Rectal smooth muscle tissue (tissue), 1 donor: ENCODE results near the gene GAS7.

Experiments
- H3K27ac ChIP-seq: one replicate; pipeline ENCODE4 v1.7.0; 2013; ENCODE audit warnings: low read depth, low read length, inconsistent platforms
- H3K27me3 ChIP-seq: one replicate; pipeline ENCODE4 v1.7.0; 2013; ENCODE audit warnings: low read length; ENCODE audit not compliant: control insufficient read depth, insufficient read depth
- H3K36me3 ChIP-seq: one replicate; pipeline ENCODE4 v1.7.0; 2013; ENCODE audit warnings: low read length; ENCODE audit not compliant: control insufficient read depth, insufficient read depth
- H3K4me1 ChIP-seq: one replicate; pipeline ENCODE4 v1.7.0; 2013; ENCODE audit warnings: low read length; ENCODE audit not compliant: control insufficient read depth, insufficient read depth
- H3K4me3 ChIP-seq: one replicate; pipeline ENCODE4 v1.7.0; 2013; ENCODE audit warnings: low read length
- H3K9ac ChIP-seq: one replicate; pipeline ENCODE4 v1.7.0; 2013; ENCODE audit warnings: low read length

Gene GAS7

DNA sequence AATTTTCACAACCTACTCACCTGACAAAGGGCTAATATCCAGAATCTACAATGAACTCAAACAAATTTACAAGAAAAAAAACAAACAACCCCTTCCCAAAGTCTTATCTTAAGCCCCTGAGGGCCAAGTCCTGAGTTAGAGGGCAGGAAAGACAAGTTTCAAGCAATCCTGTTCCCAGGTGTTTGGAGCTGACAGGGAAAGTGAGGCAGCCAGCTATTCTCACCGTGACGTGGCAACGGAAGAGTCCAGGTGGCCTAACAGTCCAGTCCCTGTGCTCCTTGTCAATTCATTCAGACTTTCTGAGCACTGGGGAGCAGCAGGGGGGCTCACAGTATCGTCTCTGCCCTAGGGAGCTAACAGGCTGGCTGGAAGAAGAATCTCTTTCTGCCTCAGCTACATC, 203.6 kb downstream of the GAS7 start:
- Histone ChIP-seq H3K27me3 (no peaks in the 10 kb centered on the region), H3K4me1 (no peaks in the 10 kb centered on the region), H3K27ac (no peak overlapping the region), H3K9ac (no peak overlapping the region), H3K4me3 (no peak overlapping the region), H3K36me3 (no peaks in the 10 kb centered on the region)

DNA sequence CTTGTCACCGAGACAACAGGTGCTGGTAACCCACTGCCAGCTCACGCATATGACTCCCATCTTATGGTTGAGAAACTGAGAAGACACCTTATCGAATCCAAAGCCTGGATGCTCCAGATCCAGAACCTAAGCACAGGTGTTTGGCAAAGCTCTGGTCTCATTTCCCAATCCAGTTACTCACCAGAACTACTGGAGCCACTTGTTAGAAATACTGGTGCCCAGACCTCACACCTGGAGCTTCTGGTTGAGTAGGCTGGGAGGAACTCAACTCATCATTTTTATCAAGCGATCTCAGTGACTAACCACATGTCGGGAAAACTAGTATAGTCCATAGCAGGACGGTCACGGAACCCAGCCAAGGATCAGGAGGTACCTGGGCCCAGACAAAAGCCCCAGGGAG, 206.6 kb downstream of the GAS7 start:
- no peaks in the 10 kb centered on the region for H3K36me3 ChIP-seq
- no peak overlapping the region for H3K27ac ChIP-seq
- H3K27me3 ChIP-seq = no peaks in the 10 kb centered on the region
- no peak overlapping the region for H3K4me3 ChIP-seq
- H3K4me1 ChIP-seq = no peaks in the 10 kb centered on the region
- H3K9ac ChIP-seq = no peak overlapping the region

DNA sequence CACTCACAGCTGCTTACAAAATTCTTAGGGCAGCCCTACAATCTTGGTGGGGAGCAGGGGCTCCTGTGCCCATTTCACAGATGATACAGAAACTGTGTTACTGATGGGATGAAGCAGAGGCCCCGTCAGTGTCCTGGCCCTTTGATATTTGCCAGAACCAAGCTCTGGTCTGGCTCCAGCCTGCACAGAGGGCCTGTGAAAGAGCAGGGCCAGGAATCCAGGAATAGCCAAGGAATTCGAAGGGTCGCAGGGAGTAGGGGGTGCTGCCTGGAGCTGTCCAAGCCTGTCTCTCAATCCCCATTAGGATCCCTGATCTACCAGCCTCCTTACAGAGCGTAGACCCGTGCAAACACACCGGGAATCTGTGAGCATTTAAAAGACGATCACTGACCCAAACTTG, 207.1 kb downstream of the GAS7 start:
- H3K4me3 ChIP-seq = no peak overlapping the region
- no peak overlapping the region for H3K27ac ChIP-seq
- no peaks in the 10 kb centered on the region for H3K4me1 ChIP-seq
- H3K27me3 ChIP-seq = no peaks in the 10 kb centered on the region
- H3K36me3 ChIP-seq = no peaks in the 10 kb centered on the region
- H3K9ac ChIP-seq = no peak overlapping the region

DNA sequence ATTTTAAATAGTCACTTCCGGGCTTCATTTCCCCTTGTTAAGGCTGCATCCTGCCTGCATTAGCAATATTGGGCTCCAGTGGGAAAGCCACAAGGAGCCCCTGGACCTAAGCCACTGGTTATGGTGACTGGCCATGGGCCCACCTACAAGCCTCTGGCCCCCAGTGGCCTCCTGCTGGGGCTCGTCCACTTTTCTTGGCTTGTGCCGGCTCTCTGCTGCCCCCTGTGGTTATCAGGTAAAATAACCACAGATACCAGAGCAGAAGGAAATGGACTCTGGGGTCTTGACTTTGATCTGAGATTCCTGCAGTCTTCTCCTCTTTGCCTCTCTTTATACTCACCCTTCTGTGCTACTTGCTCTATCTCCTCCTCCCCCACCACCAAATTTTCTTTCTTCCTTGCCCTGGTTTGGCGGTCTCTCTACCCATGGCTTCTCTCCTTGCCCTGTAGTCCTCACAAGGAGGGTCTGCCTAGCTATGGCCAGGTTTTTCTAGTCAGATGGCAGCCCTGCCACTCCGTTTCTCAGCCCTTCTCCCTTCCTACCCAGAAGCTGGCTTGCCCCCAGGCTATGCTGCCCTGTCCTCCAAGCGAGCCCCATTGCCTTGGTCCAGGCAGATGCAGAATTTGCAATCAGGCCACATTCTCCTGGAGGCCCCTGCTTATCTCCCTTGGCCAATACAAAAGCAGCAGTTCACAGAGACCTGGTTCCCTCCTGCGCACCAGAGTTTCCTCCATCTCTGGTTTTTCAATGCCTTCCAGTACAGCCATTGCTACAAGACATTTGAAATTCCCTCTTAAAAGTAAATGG, 210.4 kb downstream of the GAS7 start:
- no peak overlapping the region for H3K27ac ChIP-seq
- H3K4me3 ChIP-seq = no peak overlapping the region
- H3K27me3 ChIP-seq = no peaks in the 10 kb centered on the region
- H3K4me1 ChIP-seq = no peaks in the 10 kb centered on the region
- no peak overlapping the region for H3K9ac ChIP-seq
- no peaks in the 10 kb centered on the region for H3K36me3 ChIP-seq

DNA sequence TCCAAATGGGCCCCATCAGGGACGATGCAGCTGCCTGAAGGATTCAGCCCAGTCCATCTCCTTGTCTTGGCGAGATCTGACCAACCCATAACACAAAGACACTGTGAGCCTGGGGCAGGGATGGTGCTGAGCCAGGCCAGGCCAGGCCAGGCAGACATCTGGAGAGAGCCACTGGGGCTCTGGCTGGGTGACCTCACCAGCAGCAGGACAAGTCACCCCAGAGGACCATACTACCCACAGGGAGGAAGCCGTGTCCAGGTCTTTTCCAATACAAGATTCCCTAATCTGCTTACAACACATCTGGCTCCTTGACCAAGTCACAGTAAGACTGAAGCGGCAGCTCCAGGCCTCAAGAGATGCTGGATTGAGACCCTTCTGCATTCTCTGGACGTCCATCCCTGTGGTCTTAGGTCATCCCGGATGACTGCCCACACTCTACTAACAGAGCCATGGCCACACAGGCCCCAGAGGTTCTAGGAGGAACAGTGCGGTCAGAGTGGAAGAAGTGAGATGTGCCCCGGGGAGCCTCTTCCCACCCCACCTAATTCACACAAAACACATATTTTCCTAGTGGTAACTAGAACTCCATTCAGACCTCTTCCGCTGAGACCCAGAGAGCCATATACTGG, 211.5 kb downstream of the GAS7 start:
- no peak overlapping the region for H3K27ac ChIP-seq
- H3K9ac ChIP-seq = no peak overlapping the region
- H3K36me3 ChIP-seq = no peaks in the 10 kb centered on the region
- H3K4me1 ChIP-seq = no peaks in the 10 kb centered on the region
- H3K4me3 ChIP-seq = no peak overlapping the region
- H3K27me3 ChIP-seq = no peaks in the 10 kb centered on the region

DNA sequence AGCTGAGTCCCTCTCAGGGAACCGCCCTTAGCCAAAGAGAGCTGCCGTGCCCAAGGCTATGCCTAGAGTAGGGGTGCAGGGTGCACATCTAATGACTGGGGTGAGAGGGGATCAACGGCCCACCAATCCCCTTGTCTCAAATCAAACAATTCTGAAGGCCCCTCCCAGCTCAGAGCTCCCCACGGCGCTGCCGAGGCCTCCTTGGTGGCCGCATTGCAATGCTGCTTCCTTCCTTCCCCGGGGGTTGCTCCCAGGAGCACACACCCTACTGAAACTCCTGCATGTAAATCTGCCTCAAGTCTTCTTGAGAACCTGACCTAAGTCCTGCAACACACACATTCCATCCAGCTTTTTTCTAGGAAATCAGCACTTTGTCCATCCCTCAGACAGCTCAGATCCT, 212.8 kb downstream of the GAS7 start:
- Histone ChIP-seq H3K9ac (no peak overlapping the region), H3K4me1 (no peaks in the 10 kb centered on the region), H3K36me3 (no peaks in the 10 kb centered on the region), H3K27me3 (no peaks in the 10 kb centered on the region), H3K4me3 (no peak overlapping the region), H3K27ac (no peak overlapping the region)

- Histone ChIP-seq H3K9ac (no peak overlapping the region), H3K4me1 (no peaks in the 10 kb centered on the region), H3K27me3 (no peaks in the 10 kb centered on the region), H3K36me3 (no peaks in the 10 kb centered on the region), H3K4me3 (no peak overlapping the region), H3K27ac (no peak overlapping the region)
Measured at GRCh38 chr17:9984768-9985167, 213.6 kb downstream of the GAS7 start.

DNA sequence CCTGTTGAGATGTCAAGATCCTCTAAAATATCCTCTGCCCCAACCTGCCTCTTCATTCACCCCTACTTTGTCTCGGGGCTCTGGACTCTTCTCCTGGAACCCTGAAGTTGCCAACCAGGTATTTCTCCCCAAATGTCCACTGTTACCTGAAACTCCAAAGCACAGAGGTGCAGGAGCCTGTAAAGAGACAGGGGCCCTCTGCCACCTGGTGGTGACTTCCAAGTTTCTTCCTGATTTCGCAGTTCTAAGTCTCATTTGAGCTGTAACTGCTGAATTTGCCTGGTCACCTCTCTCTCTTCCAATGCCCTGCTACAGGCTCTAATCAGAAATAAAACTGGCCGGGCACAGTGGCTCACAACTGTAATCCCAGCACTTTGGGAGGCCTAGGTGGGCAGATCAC, 216.2 kb downstream of the GAS7 start:
- H3K4me3 ChIP-seq = no peak overlapping the region
- no peaks in the 10 kb centered on the region for H3K4me1 ChIP-seq
- no peaks in the 10 kb centered on the region for H3K36me3 ChIP-seq
- no peaks in the 10 kb centered on the region for H3K27me3 ChIP-seq
- H3K27ac ChIP-seq = no peak overlapping the region
- H3K9ac ChIP-seq = no peak overlapping the region

DNA sequence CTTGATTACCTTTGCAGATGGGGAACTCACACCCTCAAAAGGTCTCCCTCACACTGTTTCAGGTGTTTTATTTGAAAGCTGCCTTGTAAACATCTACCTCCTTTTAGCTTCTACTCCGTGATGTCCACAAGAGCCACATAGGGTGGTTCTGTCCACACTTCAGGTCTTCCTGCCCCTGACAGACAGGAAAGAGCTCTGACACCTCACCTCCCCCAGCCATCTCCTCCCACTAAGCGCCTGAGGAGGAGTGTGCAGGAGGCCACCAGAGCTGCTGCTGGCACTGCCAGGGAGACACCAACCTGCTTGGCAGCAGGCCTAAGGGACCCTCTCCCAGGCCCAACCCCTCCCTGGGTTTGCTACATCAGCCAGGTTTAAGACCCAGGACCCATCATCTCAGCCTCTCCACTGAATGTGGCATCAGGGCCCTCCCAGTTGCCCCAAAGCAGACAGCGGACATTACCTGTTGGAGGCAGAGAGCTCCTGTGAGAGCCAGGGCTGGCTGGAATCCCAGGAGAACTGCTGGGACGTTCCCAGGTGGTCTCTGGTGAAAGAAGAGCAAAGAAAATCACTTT, 217.0 kb downstream of the GAS7 start:
- H3K9ac ChIP-seq = no peak overlapping the region
- H3K36me3 ChIP-seq = no peaks in the 10 kb centered on the region
- H3K4me1 ChIP-seq = peaks cover 2% of the 10 kb centered on the region
- H3K27ac ChIP-seq = no peak overlapping the region
- H3K27me3 ChIP-seq = no peaks in the 10 kb centered on the region
- no peak overlapping the region for H3K4me3 ChIP-seq

- Histone ChIP-seq H3K27me3 (no peaks in the 10 kb centered on the region), H3K27ac (no peak overlapping the region), H3K4me3 (no peak overlapping the region), H3K4me1 (peaks cover 2% of the 10 kb centered on the region), H3K36me3 (no peaks in the 10 kb centered on the region), H3K9ac (no peak overlapping the region)
Measured at GRCh38 chr17:9979463-9979995, 218.9 kb downstream of the GAS7 start.

- no peak overlapping the region for H3K27ac ChIP-seq
- H3K9ac ChIP-seq = no peak overlapping the region
- no peaks in the 10 kb centered on the region for H3K27me3 ChIP-seq
- H3K4me3 ChIP-seq = no peak overlapping the region
- H3K36me3 ChIP-seq = no peaks in the 10 kb centered on the region
- peaks cover 2% of the 10 kb centered on the region for H3K4me1 ChIP-seq
Measured at GRCh38 chr17:9977180-9977575, 221.2 kb downstream of the GAS7 start.

DNA sequence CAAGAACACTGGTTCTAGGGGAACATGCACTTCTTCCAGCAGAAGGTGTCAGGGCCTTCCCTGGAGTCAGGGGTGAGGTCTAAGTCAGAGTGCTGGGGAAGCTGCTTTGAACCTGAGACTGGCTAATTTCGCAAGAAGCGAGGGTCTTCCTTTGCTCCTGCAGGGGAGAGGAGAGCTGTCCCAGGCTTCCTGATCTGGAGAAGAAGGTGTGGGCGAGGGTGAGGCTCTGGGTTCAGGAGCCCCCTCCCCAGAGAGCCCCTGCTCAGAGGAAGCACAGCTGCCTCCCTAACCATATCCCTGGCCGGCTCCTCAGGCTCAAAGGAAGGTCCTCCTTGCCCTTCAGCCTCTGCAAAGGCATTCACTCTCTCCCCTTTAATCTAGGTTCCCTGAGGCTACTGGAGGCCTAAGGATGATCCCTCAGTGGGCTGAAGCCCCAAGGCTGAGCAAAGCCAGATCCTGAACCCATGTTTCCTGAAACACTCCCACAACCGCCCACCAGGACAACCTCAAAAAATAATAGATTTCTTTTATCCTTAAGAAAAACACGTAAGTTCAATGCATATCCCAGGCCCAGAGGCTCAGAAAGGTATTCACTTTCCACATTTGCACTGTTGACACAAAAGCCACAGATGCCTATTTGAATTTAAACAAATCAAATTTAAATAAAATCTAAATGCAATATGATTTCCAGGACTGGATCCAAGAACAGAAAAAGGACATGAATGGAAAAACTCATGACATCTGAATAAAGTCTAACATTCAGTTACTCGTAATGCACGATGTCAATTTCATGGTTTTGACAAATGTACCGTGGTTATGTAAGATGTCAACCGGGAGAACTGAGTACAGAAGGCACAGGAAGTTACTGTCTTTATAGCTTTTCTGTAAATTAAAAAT, 221.9 kb downstream of the GAS7 start:
- H3K27ac ChIP-seq = no peak overlapping the region
- no peaks in the 10 kb centered on the region for H3K27me3 ChIP-seq
- peaks cover 2% of the 10 kb centered on the region for H3K4me1 ChIP-seq
- H3K4me3 ChIP-seq = no peak overlapping the region
- no peaks in the 10 kb centered on the region for H3K36me3 ChIP-seq
- no peak overlapping the region for H3K9ac ChIP-seq
